DMS114 treated with DMSO at 0.1 percent for 48 hours (cell line): Measurements from ENCODE around the gene MRPL58.
"Not testable (repeated sequence)": the region's sequence is repeated elsewhere in the genome, so short reads cannot be mapped to it uniquely, and the experiment has no call there.

Source experiments
- DNase-seq: peaks from one replicate; lab custom pipeline; 2025; ENCODE audit not compliant: unreplicated experiment; lab: John Stamatoyannopoulos, UW

MRPL58 gene

DNA sequence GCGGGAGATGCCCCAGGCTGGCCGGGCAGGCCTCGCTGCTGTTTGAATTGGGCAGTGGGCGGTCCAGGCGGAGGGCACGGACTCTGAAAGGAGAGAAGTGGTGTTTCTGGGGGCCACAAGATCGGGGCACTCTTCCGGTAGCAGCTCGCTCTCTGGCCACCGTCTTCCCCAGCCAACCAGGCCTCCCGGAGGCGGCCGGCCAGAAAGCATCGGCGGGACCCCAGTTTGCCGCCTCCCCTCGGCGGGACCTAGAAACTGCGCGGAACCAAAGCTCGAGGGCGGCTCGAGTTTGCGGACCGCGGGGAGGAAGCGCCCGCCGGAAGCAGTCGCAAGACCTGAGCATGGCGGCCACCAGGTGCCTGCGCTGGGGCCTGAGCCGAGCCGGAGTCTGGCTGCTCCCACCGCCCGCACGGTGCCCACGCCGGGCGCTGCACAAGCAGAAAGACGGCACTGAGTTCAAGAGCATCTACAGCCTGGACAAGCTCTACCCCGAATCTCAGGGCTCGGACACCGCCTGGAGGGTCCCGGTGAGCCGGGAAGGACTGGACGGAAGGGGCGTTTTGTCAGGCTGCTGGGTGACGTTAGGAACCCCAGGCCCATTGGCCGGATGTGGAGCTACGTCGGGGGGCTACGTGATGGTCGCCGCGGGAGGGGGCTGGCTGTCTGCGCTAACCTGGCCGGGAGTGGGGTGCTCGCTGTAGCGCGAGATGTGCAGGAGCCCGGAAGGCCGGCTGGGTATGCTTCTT is at the start of gene MRPL58:
MRPL58 (plus strand) TSS at position 325 of the 746 bp plus-strand sequence; CDS start at position 342, 17 bp downstream.
- DNase-seq, result peak; percentile 74

DNA sequence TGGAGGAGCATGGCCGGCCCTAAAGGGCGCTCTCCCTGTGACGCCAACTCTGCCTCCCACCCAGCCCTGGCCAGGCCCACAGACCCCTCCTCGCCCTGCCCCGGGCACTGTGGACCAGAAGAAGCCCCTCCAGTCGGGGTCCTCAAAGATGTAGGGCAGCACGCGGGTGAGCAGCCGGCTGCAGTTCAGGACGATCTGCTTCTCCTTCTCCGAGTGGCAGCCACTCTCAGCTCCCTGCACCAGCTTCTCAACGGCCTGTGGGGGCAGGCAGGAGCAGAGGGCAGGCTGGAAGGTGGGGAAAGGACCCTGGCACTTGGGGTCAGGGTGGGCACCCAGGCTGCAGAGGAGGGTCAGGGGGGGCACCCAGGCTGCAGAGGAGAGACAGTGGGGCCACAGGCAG is 48.8 kb upstream of the MRPL58 start:
- no peak for DNase-seq

DNA sequence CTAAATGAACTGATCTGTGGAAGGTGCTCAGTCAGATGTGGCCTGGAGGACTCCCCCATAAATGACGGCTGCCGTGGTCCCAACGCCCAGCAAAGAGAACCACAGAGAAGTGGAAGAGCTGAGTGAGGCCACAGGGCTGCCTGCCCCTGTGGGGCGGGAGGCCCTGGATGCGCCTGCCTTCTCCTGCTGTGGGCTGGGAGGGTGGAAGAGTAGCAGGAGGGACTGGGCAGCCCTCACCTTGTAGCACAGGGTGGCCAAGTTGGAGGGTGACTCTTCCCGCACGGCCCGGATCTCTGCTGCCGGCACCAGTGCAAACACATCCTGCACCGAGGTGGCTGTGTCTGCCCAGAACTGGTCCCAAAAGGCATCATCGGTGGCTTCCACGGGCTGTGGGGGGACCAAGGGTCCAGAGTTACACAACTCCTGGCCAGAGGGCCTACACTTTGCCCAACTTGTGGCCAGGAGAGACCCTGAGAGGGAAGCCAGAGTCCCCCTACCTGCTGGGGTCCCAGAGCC is 48.2 kb upstream of the MRPL58 start:
- no peak for DNase-seq

DNA sequence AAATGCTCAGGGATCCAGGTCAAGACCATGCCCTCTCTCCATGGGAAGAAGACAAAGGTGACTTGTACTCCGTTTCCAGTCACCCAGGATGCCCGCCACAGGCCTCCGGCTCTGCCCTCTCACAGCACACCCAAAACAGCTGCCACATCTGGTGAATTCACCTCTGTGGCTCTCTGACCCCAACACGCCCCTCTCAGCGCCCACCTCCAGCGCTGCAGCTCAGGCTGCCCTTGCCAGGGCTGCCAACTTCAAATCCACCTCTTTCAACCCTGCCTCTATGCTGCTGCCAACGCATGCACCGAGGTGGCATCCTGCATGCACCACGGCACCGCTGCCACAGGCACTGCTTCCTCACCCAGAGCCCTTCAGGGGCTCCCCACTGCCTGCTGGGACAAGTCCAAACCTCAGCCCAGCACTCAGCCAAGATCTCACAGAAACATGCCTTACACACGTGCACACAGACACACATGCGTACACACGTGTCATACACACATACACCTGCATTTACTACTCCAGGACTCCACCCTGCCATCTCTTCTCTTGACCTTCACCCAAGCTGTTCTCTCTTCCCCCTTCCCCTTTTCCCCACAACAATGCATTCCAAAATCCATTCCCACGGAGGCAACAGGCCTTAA is 47.4 kb upstream of the MRPL58 start:
- DNase-seq, result no peak

DNA sequence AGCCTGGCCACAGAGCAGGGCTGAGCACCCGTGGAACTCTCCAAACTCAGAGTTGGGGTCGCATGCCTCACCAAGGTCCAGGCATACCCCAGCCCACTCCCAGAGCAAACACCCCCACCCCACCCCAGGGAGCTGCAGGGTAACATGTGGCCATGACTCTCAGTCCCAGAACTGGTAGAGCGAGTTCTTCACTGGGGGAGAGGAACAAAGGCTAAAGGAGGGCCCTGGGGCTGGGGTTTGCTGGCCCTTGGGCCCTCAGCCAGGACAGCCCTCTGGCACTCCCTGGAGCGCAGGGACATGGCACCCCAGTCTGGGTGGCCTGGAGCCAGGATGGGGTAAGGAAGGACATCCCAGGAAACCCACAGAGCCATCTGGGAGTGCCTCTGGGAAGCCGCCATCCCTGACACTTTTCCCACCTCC is 44.1 kb upstream of the MRPL58 start:
- no peak for DNase-seq

DNA sequence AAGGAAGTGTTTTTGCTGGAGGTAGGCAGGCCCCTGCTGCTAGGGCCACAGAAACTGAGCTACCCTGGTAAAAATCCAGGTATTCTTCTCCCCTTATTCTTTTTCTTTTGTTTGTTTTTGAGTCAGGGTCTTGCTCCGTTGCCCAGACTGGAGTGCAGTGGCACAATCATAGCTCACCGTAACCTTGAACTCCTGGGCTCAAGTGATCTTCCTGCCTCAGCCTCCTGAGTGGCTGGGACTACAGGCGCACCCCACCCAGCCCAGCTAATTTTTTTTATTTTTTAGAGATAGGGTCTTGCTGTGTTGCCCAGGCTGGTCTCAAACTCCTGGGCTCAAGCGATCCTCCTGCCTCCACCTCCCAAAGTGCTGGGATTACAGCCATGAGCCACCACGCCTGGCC is 43.0 kb upstream of the MRPL58 start:
- not testable (repeated sequence) for DNase-seq

DNA sequence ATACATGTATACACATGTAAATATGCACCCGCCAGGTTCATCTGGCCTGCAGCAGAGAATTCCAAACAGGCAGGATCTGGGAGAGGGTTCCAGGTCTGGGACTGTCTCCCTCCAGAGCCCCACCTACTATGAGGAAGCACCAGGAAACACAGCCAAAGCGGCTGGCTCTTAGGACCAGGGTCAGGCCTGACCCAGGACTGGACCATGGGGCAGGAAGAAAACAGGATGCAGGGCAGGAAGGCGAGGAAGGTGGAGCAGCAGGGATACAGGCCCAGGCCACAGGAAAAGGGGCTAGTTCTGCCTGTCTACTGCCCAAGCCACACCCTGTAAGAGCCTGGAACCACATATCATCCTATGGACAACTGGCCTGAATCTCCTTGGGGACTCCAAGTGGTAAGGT is 42.1 kb upstream of the MRPL58 start:
- DNase-seq, result no peak

DNA sequence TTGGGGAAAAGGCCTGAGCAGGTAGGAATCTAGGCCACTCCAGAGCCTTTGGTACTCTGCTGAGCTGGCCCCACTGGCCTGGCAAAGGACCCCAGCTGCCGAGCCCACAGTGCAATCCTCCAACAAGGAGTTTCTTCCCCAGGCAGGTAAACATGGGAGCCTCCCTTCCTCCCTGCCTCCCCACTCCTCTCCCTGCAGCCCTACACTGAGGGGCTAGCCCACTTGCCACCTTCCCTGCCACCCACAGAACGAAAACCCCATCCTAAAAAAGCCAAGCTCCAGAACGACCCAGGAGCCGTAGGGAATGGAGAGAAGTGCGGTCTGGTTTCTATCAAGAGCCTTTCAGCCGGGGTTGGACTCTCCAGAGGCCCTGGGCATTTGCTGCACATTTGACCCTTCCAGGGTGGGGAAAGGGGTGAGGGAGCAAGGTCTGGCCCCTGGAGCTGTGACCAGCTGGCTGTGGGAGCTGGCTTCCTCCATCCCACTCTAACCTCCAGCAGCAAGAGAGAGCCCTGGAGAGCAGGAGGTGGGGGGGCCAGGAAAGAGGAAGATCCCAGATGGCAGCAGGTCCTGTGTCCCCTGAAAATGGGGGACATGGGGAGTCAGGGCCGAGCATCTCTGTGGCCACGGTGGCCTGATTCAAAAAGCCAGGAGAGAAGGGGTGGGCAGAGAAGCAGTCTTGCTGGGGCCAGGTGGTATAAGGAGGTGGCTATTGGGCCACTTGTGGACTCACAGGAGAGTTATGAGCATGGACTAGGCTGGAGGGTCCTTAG is 41.2 kb upstream of the MRPL58 start:
- DNase-seq, result no peak

DNA sequence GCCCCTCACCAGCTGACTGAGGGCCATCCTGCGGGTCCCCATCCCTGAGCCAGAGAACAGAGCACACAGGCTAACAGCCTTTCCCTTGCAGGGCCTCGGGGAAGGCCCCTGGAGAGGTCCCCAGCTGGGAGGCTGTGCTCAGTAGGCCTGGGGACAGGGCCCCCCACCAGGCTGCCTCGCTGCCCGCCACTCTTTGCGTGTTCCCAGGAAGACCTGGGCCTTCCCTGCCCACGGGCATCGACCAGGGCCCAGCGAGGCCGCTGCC is 40.7 kb upstream of the MRPL58 start:
- no peak for DNase-seq

DNA sequence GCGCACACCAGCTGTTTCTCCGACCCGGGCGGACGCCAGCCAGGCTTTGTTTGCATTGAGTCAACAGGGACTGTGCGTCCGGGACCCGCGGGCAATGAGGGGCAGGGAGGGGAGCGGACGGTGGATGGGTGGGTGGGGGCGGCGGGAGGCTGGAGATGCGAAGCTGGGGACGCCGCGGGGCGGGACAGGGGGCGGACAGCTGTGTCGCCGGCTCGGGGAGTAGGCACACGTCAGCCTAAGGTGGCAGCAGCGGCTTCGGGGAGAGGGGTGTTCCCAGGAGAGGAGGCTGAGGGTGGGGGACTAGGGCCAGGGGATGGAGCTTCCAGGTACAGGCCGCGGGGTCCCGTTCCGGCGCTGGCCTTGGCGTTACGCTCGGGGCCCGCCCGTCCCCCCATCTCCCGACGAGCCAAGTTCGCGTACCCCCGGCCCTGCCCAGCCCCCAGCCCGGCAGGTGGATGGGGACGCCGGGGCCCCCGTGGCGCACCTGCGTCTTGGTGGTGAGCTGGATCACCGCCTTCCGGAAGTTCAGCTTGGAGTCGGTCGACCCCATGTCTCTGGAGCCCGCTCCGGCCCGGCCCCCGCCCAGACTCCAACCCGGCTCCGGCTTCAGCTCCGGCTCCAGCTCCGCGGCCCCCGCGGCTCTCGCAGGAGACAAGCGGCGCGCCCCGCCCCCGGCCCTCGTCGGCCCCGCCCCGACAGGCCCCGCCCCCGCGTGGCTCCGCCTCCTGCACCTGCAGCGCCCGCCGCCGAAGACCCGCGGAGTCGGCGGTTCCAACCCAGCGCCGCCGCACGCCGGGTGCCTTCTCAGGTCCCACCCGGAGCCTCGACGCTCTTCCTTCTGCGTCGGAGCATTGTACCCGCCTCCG is 40.1 kb upstream of the MRPL58 start, which contains the start of gene HID1:
HID1 (minus strand) TSS at position 653 of the 866 bp plus-strand sequence; CDS start at position 550, 103 bp downstream.
- DNase-seq, result peak; percentile 28

DNA sequence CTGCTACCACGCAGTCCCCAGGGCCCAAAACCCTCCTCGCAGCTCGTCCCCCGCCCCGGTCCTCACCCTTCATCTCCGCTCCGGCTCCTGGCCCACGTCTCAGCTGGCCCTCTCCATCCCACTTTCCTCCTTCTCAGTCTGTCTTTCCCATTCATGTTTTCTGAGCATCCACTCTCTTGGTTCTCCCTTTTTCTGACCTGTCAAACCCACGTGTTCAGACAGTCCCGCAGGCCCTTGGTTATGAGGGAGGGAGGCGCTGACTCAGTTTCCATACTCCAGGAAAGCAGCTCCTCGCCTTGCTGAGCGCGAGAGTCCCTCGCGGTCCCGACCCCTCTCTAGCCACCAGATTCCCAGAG is 39.5 kb upstream of the MRPL58 start:
- DNase-seq, result peak; percentile 28

DNA sequence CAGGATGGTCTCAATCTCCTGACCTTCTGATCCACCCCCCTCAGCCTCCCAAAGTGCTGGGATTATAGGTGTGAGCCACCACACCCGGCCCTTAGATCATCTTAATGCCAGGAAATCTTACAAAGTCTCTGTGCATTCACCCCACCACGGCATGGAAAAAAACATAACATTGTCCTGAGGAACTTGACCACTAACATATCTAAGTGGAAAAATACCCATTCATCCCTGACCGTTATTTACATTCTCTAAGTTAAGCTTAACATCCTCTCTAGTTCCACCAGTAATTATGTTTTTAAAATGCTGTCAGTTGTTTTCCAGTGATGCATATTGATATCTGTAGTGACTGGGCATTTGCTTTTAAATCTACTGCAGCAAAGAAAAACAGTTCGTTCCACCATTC is 36.5 kb upstream of the MRPL58 start:
- DNase-seq, result no peak

DNA sequence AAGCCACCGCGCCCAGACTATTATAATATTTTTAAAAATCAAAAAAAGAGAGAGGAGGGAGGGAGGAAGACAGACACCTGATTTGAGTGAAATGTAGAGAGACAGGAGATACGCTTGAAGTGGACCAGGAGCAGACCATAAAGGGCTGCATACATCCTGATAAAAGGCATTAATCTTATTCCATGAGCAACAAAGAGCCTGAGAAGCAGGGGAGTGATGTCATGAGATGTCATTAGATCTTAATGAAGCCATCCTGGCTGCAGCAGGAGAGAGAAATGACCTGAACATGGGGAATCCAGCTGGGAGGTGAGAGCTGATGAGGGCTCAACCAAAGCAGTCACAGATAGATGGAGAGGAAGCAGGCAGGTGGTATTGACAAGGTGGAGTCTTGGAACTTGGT is 34.7 kb upstream of the MRPL58 start:
- no peak for DNase-seq

DNA sequence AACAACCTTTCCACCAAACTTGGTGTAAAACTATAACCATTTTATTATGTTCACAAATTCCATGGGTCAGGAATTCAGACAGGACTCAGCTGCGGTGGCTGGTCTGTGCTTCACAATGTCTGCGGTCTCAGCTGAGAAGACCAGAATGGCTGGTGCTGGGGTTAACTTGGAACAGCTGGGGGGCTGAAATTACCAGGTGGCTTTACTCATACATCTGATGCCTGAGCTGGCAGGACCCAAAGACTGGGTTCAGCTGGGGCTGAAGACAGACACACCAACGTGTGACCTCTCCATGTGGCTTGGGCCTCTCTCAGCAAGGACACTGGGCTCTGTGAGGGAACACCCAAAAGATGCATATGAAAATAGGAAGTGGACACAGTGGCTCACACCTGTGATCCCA is 34.2 kb upstream of the MRPL58 start:
- no peak for DNase-seq

DNA sequence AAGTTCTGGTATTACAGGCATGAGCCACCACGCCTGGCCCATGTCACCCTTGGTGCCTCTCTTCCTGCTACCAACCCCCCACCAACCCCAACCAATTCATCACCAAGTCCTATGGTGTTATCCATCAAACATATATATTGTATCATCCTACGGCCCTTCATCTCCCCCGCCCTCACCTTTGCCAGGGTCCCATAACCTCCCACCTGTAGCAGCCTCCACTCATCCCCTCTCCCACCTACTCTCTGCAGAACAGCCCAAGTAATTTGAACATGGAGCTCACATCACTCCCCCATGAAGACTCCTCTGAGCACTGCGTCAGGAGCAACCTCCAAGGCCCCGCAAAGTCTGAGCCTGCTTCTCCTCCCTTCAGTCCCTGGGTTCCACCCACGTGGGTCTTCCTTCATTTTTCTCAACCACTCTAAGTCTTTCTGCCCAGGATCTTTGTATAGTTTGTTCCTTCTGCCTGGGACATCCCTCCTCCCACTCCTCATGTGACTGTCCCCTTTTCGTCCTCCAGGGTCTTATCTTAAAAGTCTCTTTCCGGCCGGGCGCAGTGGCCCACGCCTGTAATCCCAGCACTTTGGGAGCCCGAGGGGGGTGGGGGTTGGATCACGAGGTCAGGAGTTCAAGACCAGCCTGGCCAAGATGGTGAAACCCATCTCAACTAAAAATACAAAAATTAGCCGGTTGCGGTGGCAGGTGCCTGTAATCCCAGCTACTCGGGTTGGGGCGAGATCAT is 32.9 kb upstream of the MRPL58 start:
- DNase-seq, result no peak

DNA sequence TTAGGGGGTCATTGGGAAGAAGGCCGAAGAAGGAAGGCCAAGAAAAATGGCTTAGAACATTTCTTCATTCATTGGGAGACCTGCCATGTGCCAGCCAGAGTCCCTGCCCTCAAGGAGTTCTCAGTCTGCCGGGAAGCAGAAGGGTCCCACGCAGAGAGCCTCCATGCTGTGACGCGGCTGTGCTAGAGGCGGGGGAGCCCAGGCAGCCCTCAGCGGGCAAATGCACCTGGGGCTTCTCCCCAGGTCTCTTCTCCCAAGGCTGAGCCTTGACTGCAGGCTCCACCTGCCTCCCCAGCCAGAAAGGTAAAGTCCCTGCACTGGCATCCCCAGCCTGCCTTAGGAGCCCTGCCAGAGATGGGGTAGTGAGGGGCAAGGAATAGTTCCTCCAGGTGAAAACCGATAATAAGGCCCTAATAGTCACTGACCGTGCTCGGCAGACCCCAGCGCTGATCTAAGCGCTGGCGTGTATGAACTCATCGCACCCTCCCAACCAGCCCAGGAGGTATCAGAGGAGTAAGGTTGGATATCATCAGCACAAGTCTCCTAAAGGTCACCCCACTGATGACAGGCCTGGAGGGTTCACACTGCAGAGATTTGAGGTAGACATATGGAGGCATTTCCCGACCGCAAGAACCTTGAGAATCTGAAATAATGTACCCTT is 31.0 kb upstream of the MRPL58 start:
- DNase-seq, result no peak

DNA sequence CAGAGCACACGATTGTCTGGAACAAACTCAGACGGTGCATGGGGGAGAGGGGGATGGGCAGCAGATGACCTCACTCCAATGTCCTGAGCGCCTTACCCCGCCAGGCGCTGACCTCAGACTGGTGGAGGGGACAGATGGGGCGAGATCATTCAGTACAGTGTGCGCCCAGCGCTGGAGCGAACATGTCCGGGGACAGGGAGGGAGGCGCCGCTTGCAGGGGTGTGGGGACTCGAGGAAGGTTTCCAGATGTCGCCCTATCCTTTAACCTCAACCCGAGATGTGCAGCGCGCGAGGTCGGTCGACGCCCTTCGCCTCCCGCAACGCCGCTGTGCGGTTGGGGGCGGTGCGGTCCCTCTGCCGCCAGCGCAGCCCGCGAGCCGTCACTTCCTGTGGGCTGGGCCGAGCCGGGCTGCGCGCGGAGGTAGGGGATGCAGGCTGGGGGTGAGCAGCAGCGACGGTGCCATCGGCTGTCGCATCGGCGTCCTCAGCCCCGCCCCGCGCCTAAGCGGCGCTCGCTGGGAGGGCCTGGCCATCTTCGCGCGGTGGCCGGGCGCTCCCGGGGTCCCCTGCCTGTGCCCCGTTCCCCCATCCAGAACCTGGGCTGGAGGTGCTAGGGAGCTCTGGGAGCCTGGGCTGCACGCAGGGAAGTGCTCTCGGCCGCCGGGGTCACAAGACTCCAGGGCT is 30.3 kb upstream of the MRPL58 start:
- peak; percentile 35 for DNase-seq

DNA sequence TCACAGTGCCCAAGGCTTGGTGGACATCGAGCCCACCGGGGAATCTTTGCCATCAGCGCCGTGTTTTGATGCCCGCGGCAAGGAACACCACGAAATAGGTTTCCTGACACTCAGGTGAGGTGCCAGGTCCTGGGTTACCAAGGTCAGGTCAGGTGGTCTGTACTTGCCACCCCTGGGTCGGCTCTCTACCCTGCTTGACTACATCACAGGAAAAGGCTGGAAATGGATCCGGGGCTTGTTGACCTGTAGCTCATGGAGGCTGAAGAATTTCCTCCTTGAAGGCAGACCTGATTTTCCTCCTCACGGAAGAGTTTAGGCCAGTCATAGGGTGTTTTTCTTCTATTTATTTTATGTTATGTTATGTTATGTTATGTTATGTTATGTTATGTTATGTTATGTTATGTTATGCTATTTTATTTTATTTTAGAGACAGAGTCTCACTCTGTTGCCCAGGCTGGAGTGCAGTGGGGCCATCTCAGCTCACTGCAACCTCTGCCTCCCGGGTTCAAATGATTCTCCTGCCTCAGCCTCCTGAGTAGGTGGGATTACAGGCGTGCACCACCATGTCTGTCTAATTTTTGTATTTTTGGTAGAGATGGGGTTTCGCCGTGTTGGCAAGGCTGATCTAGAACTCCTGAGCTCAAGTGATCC is 29.7 kb upstream of the MRPL58 start:
- not testable (repeated sequence) for DNase-seq

DNA sequence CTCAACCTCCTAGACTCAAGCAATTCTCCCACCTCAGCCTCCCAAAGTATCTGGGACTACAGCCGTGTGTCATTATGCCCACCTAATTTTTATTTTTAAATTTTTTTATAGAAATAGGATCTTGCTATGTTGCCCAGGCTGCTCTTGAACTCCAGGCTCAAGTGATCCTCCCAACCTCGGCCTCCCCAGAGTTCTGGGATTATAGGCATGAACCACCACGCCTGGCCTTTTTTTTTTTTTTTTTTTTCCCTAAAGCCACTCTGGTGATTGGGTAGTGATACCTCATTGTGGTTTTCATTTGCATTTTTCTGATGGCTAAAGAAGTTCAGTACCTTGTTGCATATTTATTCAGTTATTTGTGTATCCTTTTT is 26.3 kb upstream of the MRPL58 start:
- DNase-seq, result no peak
